ENCODE results near the gene NTNG1. TPM values are rescaled to one million over a fixed set of nuclear protein-coding genes. Genes with fewer than 3 reads are reported as not detected.

Gene NTNG1
- polyA plus RNA-seq, 6 donors from 2014 or later, result 0.52 to 2.2 (median 1.1) TPM; not detected in 1

- peak in 1 of 2 donors; percentile 15 for ATAC-seq (ENCODE audit: low read depth in 2 of 2)
- H3K27me3 Mint-ChIP-seq, result no peaks in the 10 kb centered on the region
- peak overlapping the region in 6 of 8 donors; percentile 12 to 66 (median 28) for H3K4me3 Mint-ChIP-seq
- no peaks in the 10 kb centered on the region for H3K9me3 Mint-ChIP-seq
- peaks cover 50 to 72% (median 61%) of the 10 kb centered on the region in 3 donors for H3K4me1 Mint-ChIP-seq
- DNase-seq, result no peak
- peak overlapping the region; percentile 56 to 95 (median 68) for H3K27ac Mint-ChIP-seq
- H3K36me3 Mint-ChIP-seq, result no peaks in the 10 kb centered on the region
Measured at GRCh38 chr1:107454791-107455190, 314.0 kb downstream of the NTNG1 start.

- no peak overlapping the region for H3K27ac Mint-ChIP-seq
- H3K9me3 Mint-ChIP-seq, result peaks cover 0 to 2% (median 0%) of the 10 kb centered on the region in 7 donors
- no peak for DNase-seq
- no peak overlapping the region for H3K4me3 Mint-ChIP-seq
- peaks cover 31 to 57% (median 47%) of the 10 kb centered on the region in 3 donors for H3K4me1 Mint-ChIP-seq
- ATAC-seq (ENCODE audit: low read depth in 2 of 2), result no peak
- no peaks in the 10 kb centered on the region for H3K36me3 Mint-ChIP-seq
- H3K27me3 Mint-ChIP-seq, result no peaks in the 10 kb centered on the region
Measured at GRCh38 chr1:107457989-107458388, 317.1 kb downstream of the NTNG1 start.

DNA sequence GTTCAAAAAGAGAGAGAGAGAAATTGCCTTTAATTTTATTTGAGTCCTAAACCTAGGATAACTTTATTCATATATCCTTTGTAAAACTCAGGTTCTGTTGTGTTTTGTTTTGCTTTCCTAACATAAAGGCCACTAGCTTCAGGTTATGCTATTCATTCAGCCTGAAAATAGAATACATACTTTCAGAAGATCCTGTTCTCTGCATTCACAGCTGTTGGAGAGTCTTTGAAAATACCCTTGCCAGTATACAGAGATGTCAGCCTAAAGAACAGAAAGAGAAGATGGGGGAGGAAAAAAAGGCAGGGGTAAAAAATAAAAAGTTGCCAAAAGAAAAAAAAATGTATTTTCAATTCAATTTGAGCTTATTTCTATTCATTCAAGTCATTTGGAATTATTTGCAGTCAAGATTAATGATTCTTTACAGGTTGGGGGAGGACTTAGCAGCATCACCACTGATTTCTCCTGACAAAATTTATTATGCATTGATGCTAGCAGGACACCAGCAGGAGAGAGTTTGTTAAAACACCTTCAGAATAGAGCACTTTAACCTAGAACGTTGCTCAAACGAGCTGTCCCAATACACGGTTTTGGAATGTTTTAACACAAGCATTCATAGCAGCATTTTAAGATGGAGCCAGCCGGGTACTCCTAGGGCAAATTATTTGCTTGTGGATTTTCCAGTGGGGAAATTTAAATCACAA, 318.5 kb downstream of the NTNG1 start:
- Mint-ChIP-seq H3K4me1 (peaks cover 23 to 46% (median 42%) of the 10 kb centered on the region in 3 donors), H3K27ac (peak overlapping the region in 2 of 6 donors; percentile 12 to 74), H3K4me3 (peak overlapping the region in 1 of 8 donors; percentile 11), H3K9me3 (peaks cover 0 to 2% (median 0%) of the 10 kb centered on the region in 7 donors), H3K27me3 (no peaks in the 10 kb centered on the region), H3K36me3 (no peaks in the 10 kb centered on the region)
- DNase-seq, result no peak
- no peak for ATAC-seq (ENCODE audit: low read depth in 2 of 2)

DNA sequence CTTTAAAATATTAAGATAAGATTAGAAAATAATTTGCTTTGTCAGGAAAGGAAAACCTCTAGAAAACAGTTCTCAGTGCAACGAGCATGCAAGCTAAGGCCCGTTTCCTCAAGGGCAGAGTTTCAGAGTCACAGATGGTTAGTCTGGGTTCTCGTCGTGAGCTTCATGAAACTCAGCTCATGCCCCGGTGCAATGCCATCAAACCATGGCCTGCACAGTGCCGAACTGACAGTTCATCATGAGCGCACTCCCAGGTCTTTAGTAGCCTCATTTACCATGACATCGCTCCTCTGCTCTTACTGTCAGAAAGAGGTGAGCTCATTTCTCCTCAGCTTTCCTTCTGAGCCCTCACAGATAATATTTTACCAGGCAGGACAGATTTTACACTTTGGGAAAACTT, 319.2 kb downstream of the NTNG1 start:
- H3K27ac Mint-ChIP-seq, result peak overlapping the region in 1 of 6 donors; percentile 76
- no peaks in the 10 kb centered on the region for H3K27me3 Mint-ChIP-seq
- peaks cover 0 to 2% (median 0%) of the 10 kb centered on the region in 7 donors for H3K9me3 Mint-ChIP-seq
- peak overlapping the region in 3 of 8 donors; percentile 45 to 57 (median 47) for H3K4me3 Mint-ChIP-seq
- H3K4me1 Mint-ChIP-seq, result peaks cover 18 to 45% (median 35%) of the 10 kb centered on the region in 3 donors
- ATAC-seq (ENCODE audit: low read depth in 2 of 2) (peak; percentile 39 to 42), DNase-seq (no peak)
- no peaks in the 10 kb centered on the region for H3K36me3 Mint-ChIP-seq

GRCh38 chr1:107464827-107465226, 324.0 kb downstream of the NTNG1 start:
- no peak for DNase-seq
- Mint-ChIP-seq H3K27ac (peak overlapping the region in 1 of 6 donors; percentile 77), H3K4me1 (peaks cover 5 to 23% (median 16%) of the 10 kb centered on the region in 3 donors), H3K9me3 (peaks cover 0 to 2% (median 0%) of the 10 kb centered on the region in 7 donors), H3K36me3 (peaks cover 0 to 8% of the 10 kb centered on the region in 2 donors), H3K4me3 (no peak overlapping the region), H3K27me3 (no peaks in the 10 kb centered on the region)
- ATAC-seq (ENCODE audit: low read depth in 2 of 2), result no peak

DNA sequence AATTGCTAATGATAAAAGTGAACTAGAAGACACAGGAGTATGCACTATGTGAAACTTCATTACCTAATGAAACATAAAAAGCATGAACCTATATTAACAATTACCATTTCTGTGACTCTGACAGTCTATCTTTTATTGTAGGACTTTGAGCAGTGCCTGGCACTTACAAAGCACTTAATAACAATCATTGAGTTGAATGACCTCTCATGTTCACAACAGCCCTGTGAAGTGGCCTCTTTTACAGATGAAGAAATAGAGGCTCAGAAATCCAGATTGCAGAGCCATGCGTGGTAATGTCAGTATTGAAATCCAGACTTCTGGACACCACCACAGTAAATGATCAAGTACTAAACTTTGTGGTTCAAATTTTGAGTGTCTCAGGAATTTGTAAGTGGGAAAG, 326.4 kb downstream of the NTNG1 start:
- Mint-ChIP-seq H3K27me3 (no peaks in the 10 kb centered on the region), H3K9me3 (no peaks in the 10 kb centered on the region), H3K27ac (no peak overlapping the region), H3K4me3 (no peak overlapping the region), H3K36me3 (peaks cover 0 to 8% of the 10 kb centered on the region in 2 donors), H3K4me1 (peaks cover 0 to 7% (median 7%) of the 10 kb centered on the region in 3 donors)
- DNase-seq (no peak), ATAC-seq (ENCODE audit: low read depth in 2 of 2) (no peak)

DNA sequence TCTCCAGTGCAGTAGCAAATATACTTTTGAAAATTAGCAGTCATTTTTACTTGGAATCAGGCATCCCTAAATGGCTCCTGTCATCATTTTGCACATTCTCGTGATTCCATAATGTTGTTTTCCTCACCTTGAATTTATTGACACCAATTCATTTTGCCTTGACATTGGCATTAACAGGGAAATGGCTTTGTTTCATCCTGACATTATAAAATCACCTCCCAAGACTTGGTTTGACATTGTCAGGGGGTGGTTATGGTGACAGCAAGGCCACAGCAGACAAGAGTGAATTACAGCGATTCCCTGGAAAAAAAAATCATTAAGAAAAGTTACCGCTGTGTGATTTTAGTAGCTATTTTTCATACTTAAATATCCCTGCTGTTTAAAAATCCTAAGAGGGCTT, 327.0 kb downstream of the NTNG1 start:
- ATAC-seq (ENCODE audit: low read depth in 2 of 2), result no peak
- Mint-ChIP-seq H3K4me1 (peaks cover under 1 to 11% (median 9%) of the 10 kb centered on the region in 3 donors), H3K4me3 (no peak overlapping the region), H3K36me3 (peaks cover 0 to 8% of the 10 kb centered on the region in 2 donors), H3K27ac (no peak overlapping the region), H3K9me3 (no peaks in the 10 kb centered on the region), H3K27me3 (no peaks in the 10 kb centered on the region)
- no peak for DNase-seq

DNA sequence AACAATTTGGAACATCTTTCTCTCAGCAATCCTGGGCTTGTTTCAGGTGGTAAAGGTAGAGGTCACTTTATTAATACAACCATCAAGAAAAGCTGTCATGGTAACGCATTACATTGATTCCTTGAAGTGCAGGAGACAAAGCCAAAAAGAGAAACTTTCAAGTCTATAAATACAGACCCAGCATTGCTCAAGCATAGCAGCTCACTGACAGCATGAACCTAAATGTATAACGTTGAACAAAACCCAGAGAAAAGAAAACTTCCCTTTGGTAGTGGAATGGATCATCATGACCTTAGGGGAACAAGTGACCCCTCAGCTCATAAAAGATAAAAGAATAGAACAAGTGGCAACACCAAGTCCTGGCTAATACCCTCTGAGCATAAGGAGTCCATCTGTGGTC, 332.2 kb downstream of the NTNG1 start:
- Mint-ChIP-seq H3K4me1 (peaks cover 16 to 25% (median 16%) of the 10 kb centered on the region in 3 donors), H3K27me3 (no peaks in the 10 kb centered on the region), H3K9me3 (peaks cover 0 to 1% (median 0%) of the 10 kb centered on the region in 7 donors), H3K27ac (no peak overlapping the region), H3K36me3 (peaks cover 0 to 8% of the 10 kb centered on the region in 2 donors), H3K4me3 (no peak overlapping the region)
- no peak for DNase-seq
- no peak for ATAC-seq (ENCODE audit: low read depth in 2 of 2)

GRCh38 chr1:107474877-107475612, 334.2 kb downstream of the NTNG1 start:
- no peak for ATAC-seq (ENCODE audit: low read depth in 2 of 2)

DNA sequence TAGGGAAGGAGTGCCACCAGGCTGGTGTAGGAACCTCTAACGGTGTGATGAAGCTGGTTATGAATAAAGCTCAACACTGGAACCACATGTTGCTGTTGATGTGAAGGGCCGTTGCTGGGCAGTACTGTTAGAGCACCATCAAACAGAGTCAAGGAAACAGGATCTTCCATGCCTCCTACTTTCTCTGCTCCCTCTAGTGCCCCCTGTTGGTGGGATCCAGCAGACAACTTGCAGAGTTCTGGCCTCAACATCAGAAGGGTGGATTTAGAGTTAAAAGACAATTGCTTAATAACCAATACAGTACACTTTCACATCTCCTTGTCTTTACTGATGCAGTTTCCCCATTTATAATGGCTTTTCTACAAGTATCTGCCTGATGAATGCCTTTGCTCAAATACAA, 336.4 kb downstream of the NTNG1 start:
- H3K36me3 Mint-ChIP-seq, result no peaks in the 10 kb centered on the region
- H3K27me3 Mint-ChIP-seq, result peaks cover 0 to 8% (median 0%) of the 10 kb centered on the region in 3 donors
- no peak overlapping the region for H3K4me3 Mint-ChIP-seq
- H3K27ac Mint-ChIP-seq, result peak overlapping the region in 1 of 6 donors; percentile 16
- peaks cover 0 to 1% (median 0%) of the 10 kb centered on the region in 7 donors for H3K9me3 Mint-ChIP-seq
- H3K4me1 Mint-ChIP-seq, result peaks cover 18 to 37% (median 25%) of the 10 kb centered on the region in 3 donors
- ATAC-seq (ENCODE audit: low read depth in 2 of 2), result no peak
- DNase-seq, result no peak

More at GRCh38 chr1:107474877-107475612, 334.2 kb downstream of the NTNG1 start:
- Mint-ChIP-seq H3K27me3 (no peaks in the 10 kb centered on the region), H3K27ac (peak overlapping the region in 1 of 6 donors; percentile 6), H3K4me1 (peaks cover 16 to 27% (median 16%) of the 10 kb centered on the region in 3 donors), H3K36me3 (no peaks in the 10 kb centered on the region), H3K4me3 (peak overlapping the region in 1 of 8 donors; percentile 26), H3K9me3 (peaks cover 0 to 1% (median 0%) of the 10 kb centered on the region in 7 donors)
- no peak for DNase-seq

DNA sequence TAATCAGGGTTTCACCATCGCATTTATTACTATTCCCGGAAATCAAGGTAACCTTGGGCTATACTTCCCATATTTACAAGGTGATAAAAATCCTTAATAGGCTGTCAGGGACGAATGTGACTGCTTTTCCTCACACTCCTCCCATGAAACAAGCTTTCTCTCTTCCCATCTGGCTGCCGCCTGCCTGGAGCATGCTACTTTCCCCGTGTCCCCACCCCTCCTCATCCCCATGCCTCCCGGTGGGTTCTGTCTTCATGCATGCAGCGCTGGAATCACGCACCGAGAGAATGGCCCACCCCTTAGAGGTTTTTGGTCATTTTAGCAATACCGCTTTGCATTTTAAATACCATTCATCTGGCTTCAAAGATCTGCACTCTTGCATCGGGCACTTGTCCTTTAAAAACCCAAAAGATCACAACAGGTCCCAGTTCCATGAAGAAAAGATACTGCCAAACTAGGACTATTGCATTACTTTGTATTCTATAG, 339.1 kb downstream of the NTNG1 start:
- DNase-seq, result no peak
- H3K4me1 Mint-ChIP-seq, result peaks cover 9 to 21% (median 14%) of the 10 kb centered on the region in 3 donors
- H3K36me3 Mint-ChIP-seq, result no peaks in the 10 kb centered on the region
- H3K4me3 Mint-ChIP-seq, result peak overlapping the region in 7 of 8 donors; percentile 44 to 90 (median 77)
- H3K27ac Mint-ChIP-seq, result peak overlapping the region in 2 of 6 donors; percentile 23 to 29
- H3K9me3 Mint-ChIP-seq, result peaks cover 0 to 1% (median 0%) of the 10 kb centered on the region in 7 donors
- H3K27me3 Mint-ChIP-seq, result peaks cover 0 to 8% (median 0%) of the 10 kb centered on the region in 3 donors
- no peak for ATAC-seq (ENCODE audit: low read depth in 2 of 2)

DNA sequence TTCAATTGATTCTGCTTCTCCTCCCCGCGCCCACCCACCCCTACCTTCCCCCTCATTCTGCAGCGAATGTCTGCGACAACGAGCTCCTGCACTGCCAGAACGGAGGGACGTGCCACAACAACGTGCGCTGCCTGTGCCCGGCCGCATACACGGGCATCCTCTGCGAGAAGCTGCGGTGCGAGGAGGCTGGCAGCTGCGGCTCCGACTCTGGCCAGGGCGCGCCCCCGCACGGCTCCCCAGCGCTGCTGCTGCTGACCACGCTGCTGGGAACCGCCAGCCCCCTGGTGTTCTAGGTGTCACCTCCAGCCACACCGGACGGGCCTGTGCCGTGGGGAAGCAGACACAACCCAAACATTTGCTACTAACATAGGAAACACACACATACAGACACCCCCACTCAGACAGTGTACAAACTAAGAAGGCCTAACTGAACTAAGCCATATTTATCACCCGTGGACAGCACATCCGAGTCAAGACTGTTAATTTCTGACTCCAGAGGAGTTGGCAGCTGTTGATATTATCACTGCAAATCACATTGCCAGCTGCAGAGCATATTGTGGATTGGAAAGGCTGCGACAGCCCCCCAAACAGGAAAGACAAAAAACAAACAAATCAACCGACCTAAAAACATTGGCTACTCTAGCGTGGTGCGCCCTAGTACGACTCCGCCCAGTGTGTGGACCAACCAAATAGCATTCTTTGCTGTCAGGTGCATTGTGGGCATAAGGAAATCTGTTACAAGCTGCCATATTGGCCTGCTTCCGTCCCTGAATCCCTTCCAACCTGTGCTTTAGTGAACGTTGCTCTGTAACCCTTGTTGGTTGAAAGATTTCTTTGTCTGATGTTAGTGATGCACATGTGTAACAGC, 339.9 kb downstream of the NTNG1 start:
- Mint-ChIP-seq H3K27me3 (peaks cover 0 to 8% (median 0%) of the 10 kb centered on the region in 3 donors), H3K36me3 (no peaks in the 10 kb centered on the region), H3K4me1 (peaks cover 9 to 13% (median 9%) of the 10 kb centered on the region in 3 donors), H3K27ac (peak overlapping the region in 1 of 6 donors; percentile 56), H3K9me3 (peaks cover 0 to 1% (median 0%) of the 10 kb centered on the region in 7 donors), H3K4me3 (peak overlapping the region; percentile 44 to 90 (median 78))
- peak; percentile 91 to 95 for ATAC-seq (ENCODE audit: low read depth in 2 of 2)
- peak; percentile 32 for DNase-seq
